Ascending aorta (tissue), 2 donors: ENCODE results near the gene GRIN2C. TPM values are rescaled to one million over a fixed set of nuclear protein-coding genes. Genes with fewer than 3 reads are reported as not detected.

ENCODE experiments used
- DNase-seq, 2 donors: peaks; one replicate each; pipeline ENCODE4 v3.0.0-alpha.2; 2019; ENCODE audit warnings: low spot score in 2 of 2
- H3K27ac ChIP-seq, 2 donors: fragments of 200-600 bp; sonication (generic); one replicate each; pipeline ENCODE4 v1.5.1; 2016 to 2017; ENCODE audit warnings: mild to moderate bottlenecking in 1 of 2
- H3K27me3 ChIP-seq: fragments of 200-600 bp; sonication (generic); one replicate; pipeline ENCODE4 v1.5.1; 2017
- H3K36me3 ChIP-seq, 2 donors: fragments of 200-600 bp; sonication (generic); one replicate each; pipeline ENCODE4 v1.5.1; 2016
- H3K4me1 ChIP-seq, 2 donors: fragments of 200-600 bp; sonication (generic); one replicate each; pipeline ENCODE4 v1.5.1; 2016 to 2017; ENCODE audit warnings: mild to moderate bottlenecking in 1 of 2
- H3K4me3 ChIP-seq, 2 donors: fragments of 200-600 bp; sonication (generic); one replicate each; pipeline ENCODE4 v1.5.1; 2016 to 2017; ENCODE audit warnings: mild to moderate bottlenecking in 1 of 2
- H3K9me3 ChIP-seq, 2 donors: fragments of 200-600 bp; sonication (generic); one replicate each; pipeline ENCODE4 v1.5.1; 2016
- CTCF ChIP-seq, 3 experiments: fragments of 200-600 bp in 2 of 3; fragments of 450-650 bp in 1 of 3; sonication (generic) in 2 of 3; IDR thresholded peaks; one replicate each; pipeline ENCODE4 v1.5.1; 2016 to 2019; ENCODE audit warnings: antibody characterized with exemption in 3 of 3, mild to moderate bottlenecking in 1 of 3, moderate library complexity in 1 of 3
- intact Hi-C: fragments of 100-400 bp; cut with DNase I; formaldehyde crosslinking; loops from one replicate; pipeline ENCODE4 v1.15.1; 2023
- total RNA-seq: library from RNA; depleted of rRNA; stranded (reverse); fragments of >200 nt; gene quantifications from one replicate; pipeline ENCODE4 v1.1.0, GENCODE V29; 2016

The GRIN2C gene
- total RNA-seq, 1 donor from 2014 or later, result not detected

GRCh38 chr17:74838274-74838673 is 21.4 kb downstream of the GRIN2C start:
- intact Hi-C loops, result no loop called here
- H3K27ac ChIP-seq, result no peak overlapping the region
- H3K27me3 ChIP-seq, result no peaks in the 10 kb centered on the region
- TF ChIP-seq CTCF (IDR thresholded peaks at IDR 0.05), result no peak
- peaks cover 0 to 8% of the 10 kb centered on the region in 2 donors for H3K36me3 ChIP-seq
- no peak overlapping the region for H3K4me3 ChIP-seq
- DNase-seq, result no peak
- no peaks in the 10 kb centered on the region for H3K9me3 ChIP-seq
- peaks cover 0 to 5% of the 10 kb centered on the region in 2 donors for H3K4me1 ChIP-seq

GRCh38 chr17:74836691-74837467 is 22.8 kb downstream of the GRIN2C start:
- H3K27ac ChIP-seq, result no peak overlapping the region

GRCh38 chr17:74836191-74836590 is 23.5 kb downstream of the GRIN2C start:
- Histone ChIP-seq H3K27me3 (no peaks in the 10 kb centered on the region), H3K4me1 (no peaks in the 10 kb centered on the region), H3K4me3 (no peak overlapping the region), H3K9me3 (no peaks in the 10 kb centered on the region), H3K27ac (no peak overlapping the region), H3K36me3 (peaks cover 0 to 8% of the 10 kb centered on the region in 2 donors)
- intact Hi-C loops, result no loop called here
- DNase-seq, result no peak
- TF ChIP-seq CTCF (IDR thresholded peaks at IDR 0.05), result no peak

More at GRCh38 chr17:74836691-74837467, 22.8 kb downstream of the GRIN2C start:
- no peak for TF ChIP-seq CTCF (IDR thresholded peaks at IDR 0.05)
- Histone ChIP-seq H3K4me3 (no peak overlapping the region), H3K27me3 (no peaks in the 10 kb centered on the region), H3K36me3 (peaks cover 0 to 8% of the 10 kb centered on the region in 2 donors), H3K4me1 (no peaks in the 10 kb centered on the region), H3K9me3 (no peaks in the 10 kb centered on the region)
- DNase-seq, result no peak
- intact Hi-C loops, result no loop called here

- Histone ChIP-seq H3K27me3 (no peaks in the 10 kb centered on the region), H3K4me1 (no peaks in the 10 kb centered on the region), H3K4me3 (no peak overlapping the region), H3K9me3 (no peaks in the 10 kb centered on the region), H3K36me3 (peaks cover 0 to 8% of the 10 kb centered on the region in 2 donors), H3K27ac (no peak overlapping the region)
- DNase-seq, result no peak
- TF ChIP-seq CTCF (IDR thresholded peaks at IDR 0.05), result no peak
- intact Hi-C loops, result no loop called here
Measured at GRCh38 chr17:74833501-74834377, 25.9 kb downstream of the GRIN2C start.

GRCh38 chr17:74832421-74832820 is 27.3 kb downstream of the GRIN2C start:
- Histone ChIP-seq H3K4me1 (no peaks in the 10 kb centered on the region), H3K27me3 (no peaks in the 10 kb centered on the region), H3K36me3 (peaks cover 0 to 8% of the 10 kb centered on the region in 2 donors), H3K4me3 (no peak overlapping the region), H3K27ac (no peak overlapping the region), H3K9me3 (no peaks in the 10 kb centered on the region)
- DNase-seq, result no peak
- intact Hi-C loops, result no loop called here
- TF ChIP-seq CTCF (IDR thresholded peaks at IDR 0.05), result no peak
